Measurements from ENCODE around the gene FBXW7.

FBXW7 gene

GRCh38 chr4:152374606-152375285, 161.1 kb downstream of the FBXW7 start:
- H3K27me3 ChIP-seq (ENCODE audit: insufficient read depth, poor library complexity, severe bottlenecking) = no peaks in the 10 kb centered on the region
- H3K4me1 ChIP-seq (ENCODE audit: insufficient read depth, poor library complexity, severe bottlenecking) = no peaks in the 10 kb centered on the region
- no peak overlapping the region for H3K27ac ChIP-seq (ENCODE audit: poor library complexity, severe bottlenecking)
- H3K9me3 ChIP-seq (ENCODE audit: severe bottlenecking) = no peaks in the 10 kb centered on the region
- H3K36me3 ChIP-seq (ENCODE audit: low read depth) = no peaks in the 10 kb centered on the region
- ATAC-seq (ENCODE audit: low read depth) = no peak
- no peak for DNase-seq (ENCODE audit: low spot score)
- TF ChIP-seq, protein P1, sequence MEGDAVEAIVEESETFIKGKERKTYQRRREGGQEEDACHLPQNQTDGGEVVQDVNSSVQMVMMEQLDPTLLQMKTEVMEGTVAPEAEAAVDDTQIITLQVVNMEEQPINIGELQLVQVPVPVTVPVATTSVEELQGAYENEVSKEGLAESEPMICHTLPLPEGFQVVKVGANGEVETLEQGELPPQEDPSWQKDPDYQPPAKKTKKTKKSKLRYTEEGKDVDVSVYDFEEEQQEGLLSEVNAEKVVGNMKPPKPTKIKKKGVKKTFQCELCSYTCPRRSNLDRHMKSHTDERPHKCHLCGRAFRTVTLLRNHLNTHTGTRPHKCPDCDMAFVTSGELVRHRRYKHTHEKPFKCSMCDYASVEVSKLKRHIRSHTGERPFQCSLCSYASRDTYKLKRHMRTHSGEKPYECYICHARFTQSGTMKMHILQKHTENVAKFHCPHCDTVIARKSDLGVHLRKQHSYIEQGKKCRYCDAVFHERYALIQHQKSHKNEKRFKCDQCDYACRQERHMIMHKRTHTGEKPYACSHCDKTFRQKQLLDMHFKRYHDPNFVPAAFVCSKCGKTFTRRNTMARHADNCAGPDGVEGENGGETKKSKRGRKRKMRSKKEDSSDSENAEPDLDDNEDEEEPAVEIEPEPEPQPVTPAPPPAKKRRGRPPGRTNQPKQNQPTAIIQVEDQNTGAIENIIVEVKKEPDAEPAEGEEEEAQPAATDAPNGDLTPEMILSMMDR (IDR thresholded peaks at IDR 0.05; ENCODE audit: poor library complexity, severe bottlenecking) = no peak
- H3K4me3 ChIP-seq (ENCODE audit: severe bottlenecking) = no peak overlapping the region

- TF ChIP-seq, protein P1 (IDR thresholded peaks at IDR 0.05; ENCODE audit: poor library complexity, severe bottlenecking) = no peak
- Histone ChIP-seq H3K36me3 (ENCODE audit: low read depth) (no peaks in the 10 kb centered on the region), H3K4me1 (ENCODE audit: insufficient read depth, poor library complexity, severe bottlenecking) (no peaks in the 10 kb centered on the region), H3K4me3 (ENCODE audit: severe bottlenecking) (no peak overlapping the region), H3K27me3 (ENCODE audit: insufficient read depth, poor library complexity, severe bottlenecking) (no peaks in the 10 kb centered on the region), H3K9me3 (ENCODE audit: severe bottlenecking) (no peaks in the 10 kb centered on the region), H3K27ac (ENCODE audit: poor library complexity, severe bottlenecking) (no peak overlapping the region)
- ATAC-seq (ENCODE audit: low read depth) (no peak), DNase-seq (ENCODE audit: low spot score) (no peak)
Observed at GRCh38 chr4:152374153-152374552, 161.7 kb downstream of the FBXW7 start.

- Histone ChIP-seq H3K27me3 (ENCODE audit: insufficient read depth, poor library complexity, severe bottlenecking) (no peaks in the 10 kb centered on the region), H3K9me3 (ENCODE audit: severe bottlenecking) (no peaks in the 10 kb centered on the region), H3K4me3 (ENCODE audit: severe bottlenecking) (no peak overlapping the region), H3K36me3 (ENCODE audit: low read depth) (no peaks in the 10 kb centered on the region), H3K4me1 (ENCODE audit: insufficient read depth, poor library complexity, severe bottlenecking) (no peaks in the 10 kb centered on the region), H3K27ac (ENCODE audit: poor library complexity, severe bottlenecking) (no peak overlapping the region)
- TF ChIP-seq, protein P1 (IDR thresholded peaks at IDR 0.05; ENCODE audit: poor library complexity, severe bottlenecking) = no peak
- no peak for ATAC-seq (ENCODE audit: low read depth)
- DNase-seq (ENCODE audit: low spot score) = no peak
Observed at GRCh38 chr4:152372444-152372843, 163.4 kb downstream of the FBXW7 start.

- Histone ChIP-seq H3K27ac (ENCODE audit: poor library complexity, severe bottlenecking) (no peak overlapping the region), H3K36me3 (ENCODE audit: low read depth) (no peaks in the 10 kb centered on the region; the same call in 1 of the 2 replicates), H3K4me1 (ENCODE audit: insufficient read depth, poor library complexity, severe bottlenecking) (no peaks in the 10 kb centered on the region), H3K9me3 (ENCODE audit: severe bottlenecking) (no peaks in the 10 kb centered on the region), H3K4me3 (ENCODE audit: severe bottlenecking) (no peak overlapping the region), H3K27me3 (ENCODE audit: insufficient read depth, poor library complexity, severe bottlenecking) (no peaks in the 10 kb centered on the region)
- TF ChIP-seq, protein P1 (IDR thresholded peaks at IDR 0.05; ENCODE audit: poor library complexity, severe bottlenecking) = peak; percentile 48
- ATAC-seq (ENCODE audit: low read depth) = no peak
- DNase-seq (ENCODE audit: low spot score) = no peak
Observed at GRCh38 chr4:152369902-152370295, 166.0 kb downstream of the FBXW7 start.

DNA sequence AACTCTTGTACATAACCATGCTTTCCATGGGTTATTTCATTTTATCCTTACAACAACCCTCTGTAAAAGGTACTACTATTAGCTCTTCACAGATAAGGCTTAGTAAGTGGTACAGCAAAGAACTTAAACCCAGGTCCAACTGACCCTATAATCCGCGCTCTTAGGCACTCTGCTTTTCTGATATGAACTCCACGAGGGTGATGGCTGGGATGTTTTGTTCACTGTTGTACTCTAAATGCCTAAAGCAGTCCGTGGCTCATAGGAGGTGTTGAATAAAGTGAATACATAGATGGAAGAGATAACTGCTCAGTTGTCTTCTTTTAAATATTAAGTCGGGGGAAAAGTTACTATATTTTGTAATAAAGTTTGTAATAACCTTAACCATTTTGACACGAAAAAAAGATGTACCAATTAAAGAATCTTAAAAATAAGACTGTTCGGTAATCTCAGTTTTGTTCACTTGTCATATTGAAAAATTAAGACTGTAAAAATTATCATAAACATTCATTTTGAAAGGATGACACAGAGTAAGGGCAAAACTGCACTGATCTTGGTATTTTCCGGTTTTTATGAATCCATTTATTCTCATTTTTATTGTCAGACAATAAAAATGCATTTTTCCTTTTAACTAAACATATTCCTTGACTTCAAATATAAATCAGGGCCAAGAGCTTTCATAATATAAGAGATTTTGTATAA, 166.5 kb downstream of the FBXW7 start:
- TF ChIP-seq, protein P1 (IDR thresholded peaks at IDR 0.05; ENCODE audit: poor library complexity, severe bottlenecking) = no peak
- no peaks in the 10 kb centered on the region for H3K4me1 ChIP-seq (ENCODE audit: insufficient read depth, poor library complexity, severe bottlenecking)
- no peaks in the 10 kb centered on the region for H3K27me3 ChIP-seq (ENCODE audit: insufficient read depth, poor library complexity, severe bottlenecking)
- no peak overlapping the region for H3K4me3 ChIP-seq (ENCODE audit: severe bottlenecking)
- no peaks in the 10 kb centered on the region for H3K9me3 ChIP-seq (ENCODE audit: severe bottlenecking)
- no peak for ATAC-seq (ENCODE audit: low read depth)
- no peak for DNase-seq (ENCODE audit: low spot score)
- H3K36me3 ChIP-seq (ENCODE audit: low read depth) = no peaks in the 10 kb centered on the region; the same call in 1 of the 2 replicates
- no peak overlapping the region for H3K27ac ChIP-seq (ENCODE audit: poor library complexity, severe bottlenecking)

Measured in RWPE2 (cell line).